NCI-H1092 treated with DMSO at 0.1 percent for 48 hours (cell line): ENCODE measurements around the gene CR2.
"Not testable (repeated sequence)": the region's sequence is repeated elsewhere in the genome, so short reads cannot be mapped to it uniquely, and the experiment has no call there.

Source experiments
- DNase-seq: peaks from one replicate; lab custom pipeline; 2025; lab: John Stamatoyannopoulos, UW

CR2 gene

DNA sequence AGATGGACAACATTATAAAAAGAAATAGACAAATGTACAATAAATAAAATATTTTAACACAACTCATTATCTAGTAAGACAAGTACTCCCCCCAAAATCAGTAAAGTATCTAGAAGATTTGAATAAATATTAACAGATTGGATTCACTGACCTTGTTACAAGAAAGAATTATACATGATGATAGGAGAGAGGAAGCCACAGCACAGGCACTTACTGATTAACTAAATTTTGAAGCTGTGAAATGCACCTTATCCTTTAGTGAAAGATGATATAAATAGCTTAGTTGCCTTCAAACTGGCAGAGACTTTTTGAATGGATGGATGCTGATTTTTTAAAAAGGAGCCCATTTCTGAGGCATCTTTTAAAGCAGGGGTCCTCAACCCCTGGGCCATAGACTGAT lies 50.3 kb downstream of the CR2 start:
- no peak for DNase-seq

DNA sequence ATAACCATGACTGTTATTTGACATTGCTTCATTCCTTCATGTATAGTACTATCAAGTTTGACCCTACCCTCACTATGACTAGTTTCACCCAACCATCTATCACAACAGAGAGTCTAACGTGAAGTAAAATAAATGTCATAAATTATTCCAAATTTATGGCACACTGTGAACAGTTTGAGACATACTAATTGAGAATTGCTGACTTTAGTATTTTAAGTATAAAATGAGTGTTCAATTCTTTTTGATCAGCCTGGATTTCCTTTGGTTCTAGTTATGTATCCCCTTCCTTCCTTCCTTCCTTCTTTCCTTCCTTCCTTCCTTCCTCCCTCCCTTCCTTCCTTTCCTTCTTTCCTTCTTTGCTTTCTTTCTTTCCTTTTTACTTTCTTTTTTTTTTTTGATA lies 56.3 kb downstream of the CR2 start:
- DNase-seq, result no peak

DNA sequence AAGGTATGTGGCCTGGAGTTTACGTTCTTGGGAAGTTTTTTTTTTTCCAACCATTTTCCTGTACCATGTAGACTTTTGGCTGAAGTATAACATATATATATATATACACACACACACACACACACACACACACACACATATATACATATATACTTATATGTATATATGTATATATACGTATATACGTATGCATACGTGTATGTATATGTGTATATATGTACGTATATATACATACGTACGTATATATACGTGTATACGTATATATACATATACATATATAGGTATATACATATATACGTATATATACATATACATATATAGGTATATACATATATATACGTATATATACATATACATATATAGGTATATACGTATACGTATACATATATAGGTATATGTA lies 60.8 kb downstream of the CR2 start:
- no peak for DNase-seq

DNA sequence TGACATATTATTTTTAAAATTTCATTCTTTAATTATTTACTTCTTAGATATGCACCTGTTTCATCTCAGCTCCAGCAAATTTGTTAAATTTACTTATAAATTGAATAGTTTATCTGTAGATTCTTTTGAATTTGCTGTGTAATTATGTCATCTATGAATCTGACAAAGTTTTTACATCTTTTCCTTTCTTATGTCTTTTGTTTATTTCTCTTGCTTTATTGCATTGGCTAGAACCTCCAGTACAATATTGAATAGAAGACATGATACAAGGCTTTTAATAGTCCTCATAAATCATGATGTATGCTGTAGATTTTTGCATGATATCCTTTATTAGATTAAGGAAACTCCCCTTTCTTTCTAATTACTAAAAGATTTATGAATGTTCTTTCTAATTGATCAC lies 62.6 kb downstream of the CR2 start:
- no peak for DNase-seq

GRCh38 chr1:207518608-207519236 lies 64.6 kb downstream of the CR2 start:
- DNase-seq, result no peak

DNA sequence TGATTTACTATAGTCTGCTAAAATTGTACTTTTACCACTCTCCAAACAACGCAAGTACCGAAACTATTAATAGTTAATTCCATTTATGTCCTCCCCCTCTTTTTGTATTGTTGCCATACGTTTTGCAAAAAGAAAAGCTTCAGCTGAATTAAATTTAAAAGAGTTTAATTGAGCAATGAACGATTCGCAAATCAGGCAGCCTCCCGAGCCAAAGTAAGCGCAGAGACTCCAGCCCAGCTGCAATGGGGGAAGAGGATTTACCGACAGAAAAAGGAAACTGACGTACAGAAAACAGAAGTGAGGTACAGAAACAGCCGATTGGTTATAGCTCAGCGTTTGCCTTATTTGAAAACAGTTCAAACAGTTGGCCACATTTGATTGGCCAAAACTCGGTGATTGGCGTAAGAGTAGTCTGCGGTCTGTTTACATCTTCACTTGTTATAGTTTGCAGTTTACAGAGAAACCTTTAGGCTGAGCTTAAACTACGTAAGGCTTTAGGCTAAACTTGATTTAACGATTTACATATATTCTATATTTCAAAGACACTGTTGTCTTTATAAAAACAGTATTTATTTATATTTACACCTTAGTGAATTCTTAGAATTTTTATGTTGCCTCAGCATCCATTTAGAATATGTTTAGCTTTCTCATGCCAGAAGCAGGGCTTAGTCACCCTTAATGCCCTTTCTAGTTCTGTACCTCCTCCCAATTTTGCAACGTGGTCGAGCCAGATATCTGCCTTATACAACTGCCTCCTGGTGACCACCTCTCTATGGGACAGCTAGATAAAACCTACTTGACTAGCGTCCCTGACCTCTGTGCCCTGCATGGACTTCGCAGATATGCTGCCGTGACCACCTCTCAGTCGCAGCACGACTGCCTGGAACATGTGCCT lies 65.6 kb downstream of the CR2 start:
- no peak for DNase-seq

GRCh38 chr1:207520400-207521345 lies 66.5 kb downstream of the CR2 start:
- DNase-seq, result not testable (repeated sequence)

DNA sequence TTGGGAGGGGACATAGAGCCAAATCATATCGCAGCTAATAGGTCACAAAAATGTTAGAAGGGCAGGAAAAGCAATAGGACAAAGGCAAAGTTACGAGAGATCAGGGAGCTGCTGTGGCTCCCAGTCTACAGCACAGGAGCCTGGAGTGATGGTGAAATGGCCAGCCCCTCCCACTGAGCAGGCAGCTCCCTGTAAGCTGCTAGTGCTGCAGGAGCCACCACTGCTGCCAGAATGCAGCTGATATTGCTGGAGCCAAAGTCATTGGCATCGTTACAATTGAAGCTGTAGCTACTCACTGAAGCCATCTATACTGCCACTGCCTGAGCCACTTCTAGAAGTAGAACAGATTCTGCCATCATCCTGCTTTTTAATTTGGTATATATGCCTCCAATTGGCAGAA lies 71.1 kb downstream of the CR2 start:
- DNase-seq, result not testable (repeated sequence)

- not testable (repeated sequence) for DNase-seq
Measured at GRCh38 chr1:207528401-207528800, 74.3 kb downstream of the CR2 start.

GRCh38 chr1:207536263-207536662 lies 82.1 kb downstream of the CR2 start:
- not testable (repeated sequence) for DNase-seq
